ENCODE data around the gene IDH3B. TPM values are rescaled to one million over a fixed set of nuclear protein-coding genes. Genes with fewer than 3 reads are reported as not detected.

The IDH3B gene
- total and polyA plus RNA-seq, 2 of the 13 experiments (the other 11 are each of a cell fraction or from before 2014, with no cell fraction given) = 215 to 254 TPM

GRCh38 chr20:2693286-2694007 lies 29.4 kb upstream of the IDH3B start (continued):
- TF ChIP-seq RERE (CRISPR knock-in tag; IDR thresholded peaks at IDR 0.05; ENCODE audit: low read depth) = no peak
- no peak for TF ChIP-seq ZNF12 (CRISPR knock-in tag; IDR thresholded peaks at IDR 0.05)
- TF ChIP-seq TEAD3 (CRISPR knock-in tag; optimal IDR thresholded peaks at IDR 0.05; ENCODE audit: borderline replicate concordance) = no peak
- TF ChIP-seq, protein P1, sequence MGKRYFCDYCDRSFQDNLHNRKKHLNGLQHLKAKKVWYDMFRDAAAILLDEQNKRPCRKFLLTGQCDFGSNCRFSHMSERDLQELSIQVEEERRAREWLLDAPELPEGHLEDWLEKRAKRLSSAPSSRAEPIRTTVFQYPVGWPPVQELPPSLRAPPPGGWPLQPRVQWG (CRISPR knock-in tag; IDR thresholded peaks at IDR 0.05; ENCODE audit: borderline replicate concordance, low read depth) = no peak
- TF ChIP-seq, protein P2, sequence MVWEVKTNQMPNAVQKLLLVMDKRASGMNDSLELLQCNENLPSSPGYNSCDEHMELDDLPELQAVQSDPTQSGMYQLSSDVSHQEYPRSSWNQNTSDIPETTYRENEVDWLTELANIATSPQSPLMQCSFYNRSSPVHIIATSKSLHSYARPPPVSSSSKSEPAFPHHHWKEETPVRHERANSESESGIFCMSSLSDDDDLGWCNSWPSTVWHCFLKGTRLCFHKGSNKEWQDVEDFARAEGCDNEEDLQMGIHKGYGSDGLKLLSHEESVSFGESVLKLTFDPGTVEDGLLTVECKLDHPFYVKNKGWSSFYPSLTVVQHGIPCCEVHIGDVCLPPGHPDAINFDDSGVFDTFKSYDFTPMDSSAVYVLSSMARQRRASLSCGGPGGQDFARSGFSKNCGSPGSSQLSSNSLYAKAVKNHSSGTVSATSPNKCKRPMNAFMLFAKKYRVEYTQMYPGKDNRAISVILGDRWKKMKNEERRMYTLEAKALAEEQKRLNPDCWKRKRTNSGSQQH (CRISPR knock-in tag; IDR thresholded peaks at IDR 0.05; ENCODE audit: low read depth) = no peak
- TF ChIP-seq ARNT (IDR thresholded peaks at IDR 0.05) = no peak
- TF ChIP-seq NR2C2 (CRISPR knock-in tag; IDR thresholded peaks at IDR 0.05; ENCODE audit: borderline replicate concordance) = no peak
- TF ChIP-seq, protein P3, sequence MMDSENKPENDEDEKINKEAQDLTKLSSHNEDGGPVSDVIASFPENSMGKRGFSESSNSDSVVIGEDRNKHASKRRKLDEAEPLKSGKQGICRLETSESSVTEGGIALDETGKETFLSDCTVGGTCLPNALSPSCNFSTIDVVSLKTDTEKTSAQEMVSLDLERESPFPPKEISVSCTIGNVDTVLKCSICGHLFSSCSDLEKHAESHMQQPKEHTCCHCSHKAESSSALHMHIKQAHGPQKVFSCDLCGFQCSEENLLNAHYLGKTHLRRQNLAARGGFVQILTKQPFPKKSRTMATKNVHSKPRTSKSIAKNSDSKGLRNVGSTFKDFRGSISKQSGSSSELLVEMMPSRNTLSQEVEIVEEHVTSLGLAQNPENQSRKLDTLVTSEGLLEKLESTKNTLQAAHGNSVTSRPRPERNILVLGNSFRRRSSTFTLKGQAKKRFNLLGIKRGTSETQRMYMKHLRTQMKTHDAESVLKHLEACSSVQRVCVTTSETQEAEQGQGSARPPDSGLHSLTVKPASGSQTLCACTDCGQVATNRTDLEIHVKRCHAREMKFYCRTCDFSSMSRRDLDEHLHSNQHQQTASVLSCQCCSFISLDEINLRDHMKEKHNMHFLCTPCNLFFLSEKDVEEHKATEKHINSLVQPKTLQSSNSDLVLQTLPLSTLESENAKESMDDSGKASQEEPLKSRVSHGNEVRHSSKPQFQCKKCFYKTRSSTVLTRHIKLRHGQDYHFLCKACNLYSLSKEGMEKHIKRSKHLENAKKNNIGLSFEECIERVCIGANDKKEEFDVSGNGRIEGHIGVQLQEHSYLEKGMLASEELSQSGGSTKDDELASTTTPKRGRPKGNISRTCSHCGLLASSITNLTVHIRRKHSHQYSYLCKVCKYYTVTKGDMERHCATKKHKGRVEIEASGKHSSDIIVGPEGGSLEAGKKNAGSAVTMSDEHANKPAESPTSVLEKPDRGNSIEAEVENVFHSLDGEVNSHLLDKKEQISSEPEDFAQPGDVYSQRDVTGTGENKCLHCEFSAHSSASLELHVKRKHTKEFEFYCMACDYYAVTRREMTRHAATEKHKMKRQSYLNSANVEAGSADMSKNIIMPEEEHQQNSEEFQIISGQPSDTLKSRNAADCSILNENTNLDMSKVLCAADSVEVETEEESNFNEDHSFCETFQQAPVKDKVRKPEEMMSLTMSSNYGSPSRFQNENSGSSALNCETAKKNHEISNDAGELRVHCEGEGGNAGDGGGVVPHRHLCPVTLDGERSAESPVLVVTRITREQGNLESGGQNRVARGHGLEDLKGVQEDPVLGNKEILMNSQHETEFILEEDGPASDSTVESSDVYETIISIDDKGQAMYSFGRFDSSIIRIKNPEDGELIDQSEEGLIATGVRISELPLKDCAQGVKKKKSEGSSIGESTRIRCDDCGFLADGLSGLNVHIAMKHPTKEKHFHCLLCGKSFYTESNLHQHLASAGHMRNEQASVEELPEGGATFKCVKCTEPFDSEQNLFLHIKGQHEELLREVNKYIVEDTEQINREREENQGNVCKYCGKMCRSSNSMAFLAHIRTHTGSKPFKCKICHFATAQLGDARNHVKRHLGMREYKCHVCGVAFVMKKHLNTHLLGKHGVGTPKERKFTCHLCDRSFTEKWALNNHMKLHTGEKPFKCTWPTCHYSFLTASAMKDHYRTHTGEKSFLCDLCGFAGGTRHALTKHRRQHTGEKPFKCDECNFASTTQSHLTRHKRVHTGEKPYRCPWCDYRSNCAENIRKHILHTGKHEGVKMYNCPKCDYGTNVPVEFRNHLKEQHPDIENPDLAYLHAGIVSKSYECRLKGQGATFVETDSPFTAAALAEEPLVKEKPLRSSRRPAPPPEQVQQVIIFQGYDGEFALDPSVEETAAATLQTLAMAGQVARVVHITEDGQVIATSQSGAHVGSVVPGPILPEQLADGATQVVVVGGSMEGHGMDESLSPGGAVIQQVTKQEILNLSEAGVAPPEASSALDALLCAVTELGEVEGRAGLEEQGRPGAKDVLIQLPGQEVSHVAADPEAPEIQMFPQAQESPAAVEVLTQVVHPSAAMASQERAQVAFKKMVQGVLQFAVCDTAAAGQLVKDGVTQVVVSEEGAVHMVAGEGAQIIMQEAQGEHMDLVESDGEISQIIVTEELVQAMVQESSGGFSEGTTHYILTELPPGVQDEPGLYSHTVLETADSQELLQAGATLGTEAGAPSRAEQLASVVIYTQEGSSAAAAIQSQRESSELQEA (CRISPR knock-in tag; IDR thresholded peaks at IDR 0.05; ENCODE audit: not compliant biosample characterization) = no peak
- no peak for TF ChIP-seq JUND (CRISPR knock-in tag; IDR thresholded peaks at IDR 0.05)
- TF ChIP-seq, protein P4, sequence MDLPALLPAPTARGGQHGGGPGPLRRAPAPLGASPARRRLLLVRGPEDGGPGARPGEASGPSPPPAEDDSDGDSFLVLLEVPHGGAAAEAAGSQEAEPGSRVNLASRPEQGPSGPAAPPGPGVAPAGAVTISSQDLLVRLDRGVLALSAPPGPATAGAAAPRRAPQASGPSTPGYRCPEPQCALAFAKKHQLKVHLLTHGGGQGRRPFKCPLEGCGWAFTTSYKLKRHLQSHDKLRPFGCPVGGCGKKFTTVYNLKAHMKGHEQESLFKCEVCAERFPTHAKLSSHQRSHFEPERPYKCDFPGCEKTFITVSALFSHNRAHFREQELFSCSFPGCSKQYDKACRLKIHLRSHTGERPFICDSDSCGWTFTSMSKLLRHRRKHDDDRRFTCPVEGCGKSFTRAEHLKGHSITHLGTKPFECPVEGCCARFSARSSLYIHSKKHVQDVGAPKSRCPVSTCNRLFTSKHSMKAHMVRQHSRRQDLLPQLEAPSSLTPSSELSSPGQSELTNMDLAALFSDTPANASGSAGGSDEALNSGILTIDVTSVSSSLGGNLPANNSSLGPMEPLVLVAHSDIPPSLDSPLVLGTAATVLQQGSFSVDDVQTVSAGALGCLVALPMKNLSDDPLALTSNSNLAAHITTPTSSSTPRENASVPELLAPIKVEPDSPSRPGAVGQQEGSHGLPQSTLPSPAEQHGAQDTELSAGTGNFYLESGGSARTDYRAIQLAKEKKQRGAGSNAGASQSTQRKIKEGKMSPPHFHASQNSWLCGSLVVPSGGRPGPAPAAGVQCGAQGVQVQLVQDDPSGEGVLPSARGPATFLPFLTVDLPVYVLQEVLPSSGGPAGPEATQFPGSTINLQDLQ (CRISPR knock-in tag; IDR thresholded peaks at IDR 0.05) = no peak

Data from HepG2 (cell line).